ENCODE results near the gene ZHX3.

ZHX3 gene

DNA sequence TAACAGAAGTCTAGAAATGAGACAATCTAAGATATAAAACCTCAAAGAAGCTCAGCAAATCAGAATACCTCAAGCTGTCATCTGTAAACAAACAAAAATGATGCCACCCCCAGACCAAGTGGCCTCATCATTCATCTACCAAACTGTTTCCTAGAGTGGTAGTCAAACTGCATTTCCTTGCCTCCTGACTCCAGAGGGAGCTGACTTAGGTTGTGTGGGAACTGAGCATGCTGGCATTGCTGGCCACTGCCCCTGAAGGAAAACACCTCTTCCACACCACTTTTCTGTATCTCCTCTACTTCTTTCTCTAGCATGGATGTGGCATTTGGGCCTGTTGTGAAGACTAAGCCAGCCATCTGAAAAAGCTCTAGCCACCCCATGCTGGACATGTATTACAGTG, 56.3 kb downstream of the ZHX3 start:
- Histone ChIP-seq H3K4me3 (ENCODE audit: low read length) (no peak overlapping the region), H3K4me2 (ENCODE audit: low read length) (no peak overlapping the region)

DNA sequence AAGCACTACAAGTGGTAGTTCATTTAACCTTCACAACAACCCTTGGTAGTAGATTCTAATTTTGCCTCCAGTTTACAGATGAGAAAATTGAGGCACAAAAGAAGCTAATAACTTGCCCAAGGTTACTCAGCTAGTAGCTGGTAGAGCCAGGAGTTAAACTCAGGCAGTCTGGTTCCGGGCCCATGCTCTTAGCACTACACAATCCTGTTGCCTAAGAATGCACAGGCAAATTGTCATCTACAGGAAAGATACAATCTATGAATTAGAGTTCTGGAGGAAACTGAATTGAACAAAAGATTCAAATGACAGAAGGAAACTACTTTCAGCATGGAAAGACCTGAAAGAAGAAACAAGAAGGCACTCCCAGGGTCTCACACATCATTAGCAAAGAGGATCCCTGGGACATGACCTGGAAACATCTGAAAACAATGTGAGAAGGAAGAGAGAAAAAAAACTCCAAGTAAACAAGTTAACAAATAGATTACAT, 56.8 kb downstream of the ZHX3 start:
- H3K4me3 ChIP-seq (ENCODE audit: low read length), result no peak overlapping the region
- no peaks in the 10 kb centered on the region for H3K9me3 ChIP-seq (ENCODE audit: control insufficient read depth, insufficient read depth, low read length)
- no peaks in the 10 kb centered on the region for H3K27me3 ChIP-seq (ENCODE audit: control insufficient read depth, low read length)
- no peak overlapping the region for H3K27ac ChIP-seq (ENCODE audit: low read depth, low read length)
- no peaks in the 10 kb centered on the region for H3F3A ChIP-seq (ENCODE audit: control insufficient read depth, insufficient read depth)
- no peaks in the 10 kb centered on the region for H3K36me3 ChIP-seq (ENCODE audit: control insufficient read depth, low read length)
- no peaks in the 10 kb centered on the region for H4K20me1 ChIP-seq (ENCODE audit: control insufficient read depth, insufficient read depth, low read depth, low read length)
- no peaks in the 10 kb centered on the region for H3K79me2 ChIP-seq (ENCODE audit: control insufficient read depth, low read length)
- H3K4me2 ChIP-seq (ENCODE audit: low read length), result no peak overlapping the region
- TF ChIP-seq EZH2phosphoT487 (IDR thresholded peaks at IDR 0.05; ENCODE audit: borderline replicate concordance, low read length) (no peak), CTCF (IDR thresholded peaks at IDR 0.05; ENCODE audit: low read depth, low read length, poor library complexity, severe bottlenecking) (no peak)
- H3K4me1 ChIP-seq (ENCODE audit: control insufficient read depth, low read length), result no peaks in the 10 kb centered on the region
- no peaks in the 10 kb centered on the region for H3K9me2 ChIP-seq (replicated peaks; ENCODE audit: control insufficient read depth, low read length)

More for the DNA sequence above, 56.3 kb downstream of the ZHX3 start:
- Histone ChIP-seq H3K27ac (ENCODE audit: low read depth, low read length) (no peak overlapping the region), H3K79me2 (ENCODE audit: control insufficient read depth, low read length) (no peaks in the 10 kb centered on the region), H3F3A (ENCODE audit: control insufficient read depth, insufficient read depth) (no peaks in the 10 kb centered on the region), H3K36me3 (ENCODE audit: control insufficient read depth, low read length) (no peaks in the 10 kb centered on the region), H4K20me1 (ENCODE audit: control insufficient read depth, insufficient read depth, low read depth, low read length) (no peaks in the 10 kb centered on the region), H3K4me1 (ENCODE audit: control insufficient read depth, low read length) (no peaks in the 10 kb centered on the region), H3K9me2 (replicated peaks; ENCODE audit: control insufficient read depth, low read length) (no peaks in the 10 kb centered on the region), H3K27me3 (ENCODE audit: control insufficient read depth, low read length) (no peaks in the 10 kb centered on the region), H3K9me3 (ENCODE audit: control insufficient read depth, insufficient read depth, low read length) (no peaks in the 10 kb centered on the region)
- TF ChIP-seq EZH2phosphoT487 (IDR thresholded peaks at IDR 0.05; ENCODE audit: borderline replicate concordance, low read length), result no peak
- TF ChIP-seq CTCF (IDR thresholded peaks at IDR 0.05; ENCODE audit: low read depth, low read length, poor library complexity, severe bottlenecking), result no peak

GRCh38 chr20:41259309-41259708, 58.2 kb downstream of the ZHX3 start:
- Histone ChIP-seq H3K27ac (ENCODE audit: low read depth, low read length) (no peak overlapping the region), H4K20me1 (ENCODE audit: control insufficient read depth, insufficient read depth, low read depth, low read length) (no peaks in the 10 kb centered on the region), H3K36me3 (ENCODE audit: control insufficient read depth, low read length) (no peaks in the 10 kb centered on the region), H3K4me2 (ENCODE audit: low read length) (no peak overlapping the region), H3K79me2 (ENCODE audit: control insufficient read depth, low read length) (no peaks in the 10 kb centered on the region), H3K9me3 (ENCODE audit: control insufficient read depth, insufficient read depth, low read length) (no peaks in the 10 kb centered on the region), H3K27me3 (ENCODE audit: control insufficient read depth, low read length) (no peaks in the 10 kb centered on the region), H3K9me2 (replicated peaks; ENCODE audit: control insufficient read depth, low read length) (no peaks in the 10 kb centered on the region), H3F3A (ENCODE audit: control insufficient read depth, insufficient read depth) (no peaks in the 10 kb centered on the region), H3K4me3 (ENCODE audit: low read length) (no peak overlapping the region), H3K4me1 (ENCODE audit: control insufficient read depth, low read length) (no peaks in the 10 kb centered on the region)
- TF ChIP-seq CTCF (IDR thresholded peaks at IDR 0.05; ENCODE audit: low read depth, low read length, poor library complexity, severe bottlenecking) (no peak), EZH2phosphoT487 (IDR thresholded peaks at IDR 0.05; ENCODE audit: borderline replicate concordance, low read length) (no peak)

All from DOHH2 (cell line).